KOPT-K1 (cell line): Measurements from ENCODE around the gene MACROD2.

Experiments used
- H3K27ac ChIP-seq: fragments of 200-600 bp; sonication (generic); 2 replicates; pipeline ENCODE4 v1.5.1; 2016; ENCODE audit warnings: antibody characterized with exemption, mild to moderate bottlenecking, low read depth, low read length; ENCODE audit not compliant: poor library complexity, severe bottlenecking
- H3K36me3 ChIP-seq: fragments of 200-600 bp; sonication (generic); 2 replicates; pipeline ENCODE4 v1.5.1; 2017; ENCODE audit warnings: antibody characterized with exemption, mild to moderate bottlenecking, low read length, moderate library complexity; ENCODE audit not compliant: insufficient read depth
- H3K9me3 ChIP-seq: fragments of 200-600 bp; sonication (generic); 2 replicates; pipeline ENCODE4 v1.5.1; 2017; ENCODE audit warnings: antibody characterized with exemption, low read length, mild to moderate bottlenecking; ENCODE audit not compliant: insufficient read depth, poor library complexity, severe bottlenecking

MACROD2 gene

GRCh38 chr20:14303106-14303505, 307.8 kb downstream of the MACROD2 start:
- no peak overlapping the region for H3K27ac ChIP-seq
- H3K36me3 ChIP-seq: no peaks in the 10 kb centered on the region
- no peaks in the 10 kb centered on the region for H3K9me3 ChIP-seq

GRCh38 chr20:14303651-14304050, 308.3 kb downstream of the MACROD2 start:
- Histone ChIP-seq H3K27ac (no peak overlapping the region), H3K9me3 (no peaks in the 10 kb centered on the region), H3K36me3 (no peaks in the 10 kb centered on the region)

GRCh38 chr20:14304472-14304871, 309.2 kb downstream of the MACROD2 start:
- Histone ChIP-seq H3K9me3 (no peaks in the 10 kb centered on the region), H3K27ac (no peak overlapping the region), H3K36me3 (no peaks in the 10 kb centered on the region)

- Histone ChIP-seq H3K36me3 (no peaks in the 10 kb centered on the region), H3K9me3 (no peaks in the 10 kb centered on the region), H3K27ac (no peak overlapping the region)
Observed at GRCh38 chr20:14307956-14308355, 312.6 kb downstream of the MACROD2 start.

GRCh38 chr20:14310977-14311627, 315.8 kb downstream of the MACROD2 start:
- H3K36me3 ChIP-seq: no peaks in the 10 kb centered on the region
- H3K27ac ChIP-seq: no peak overlapping the region
- H3K9me3 ChIP-seq: no peaks in the 10 kb centered on the region

GRCh38 chr20:14312001-14312400, 316.7 kb downstream of the MACROD2 start:
- Histone ChIP-seq H3K9me3 (no peaks in the 10 kb centered on the region), H3K27ac (no peak overlapping the region), H3K36me3 (no peaks in the 10 kb centered on the region)

GRCh38 chr20:14313341-14314020, 318.2 kb downstream of the MACROD2 start:
- Histone ChIP-seq H3K27ac (no peak overlapping the region), H3K36me3 (no peaks in the 10 kb centered on the region), H3K9me3 (no peaks in the 10 kb centered on the region)

- no peaks in the 10 kb centered on the region for H3K9me3 ChIP-seq
- H3K27ac ChIP-seq: no peak overlapping the region
- no peaks in the 10 kb centered on the region for H3K36me3 ChIP-seq
Observed at GRCh38 chr20:14319704-14320103, 324.4 kb downstream of the MACROD2 start.

- no peak overlapping the region for H3K27ac ChIP-seq
- no peaks in the 10 kb centered on the region for H3K9me3 ChIP-seq
Observed at GRCh38 chr20:14331646-14332045, 336.3 kb downstream of the MACROD2 start.

GRCh38 chr20:14332866-14333265, 337.6 kb downstream of the MACROD2 start:
- H3K9me3 ChIP-seq: no peaks in the 10 kb centered on the region
- H3K36me3 ChIP-seq: no peaks in the 10 kb centered on the region
- no peak overlapping the region for H3K27ac ChIP-seq

More at GRCh38 chr20:14331646-14332045, 336.3 kb downstream of the MACROD2 start:
- no peaks in the 10 kb centered on the region for H3K36me3 ChIP-seq

- Histone ChIP-seq H3K9me3 (no peaks in the 10 kb centered on the region), H3K36me3 (no peaks in the 10 kb centered on the region)
Observed at GRCh38 chr20:14333721-14334120, 338.4 kb downstream of the MACROD2 start.

GRCh38 chr20:14334306-14334930, 339.1 kb downstream of the MACROD2 start:
- Histone ChIP-seq H3K9me3 (no peaks in the 10 kb centered on the region), H3K27ac (no peak overlapping the region)

More at GRCh38 chr20:14333721-14334120, 338.4 kb downstream of the MACROD2 start:
- H3K27ac ChIP-seq: no peak overlapping the region

GRCh38 chr20:14335052-14335451, 339.7 kb downstream of the MACROD2 start:
- Histone ChIP-seq H3K27ac (no peak overlapping the region), H3K36me3 (no peaks in the 10 kb centered on the region), H3K9me3 (no peaks in the 10 kb centered on the region)

More at GRCh38 chr20:14334306-14334930, 339.1 kb downstream of the MACROD2 start:
- H3K36me3 ChIP-seq: no peaks in the 10 kb centered on the region

GRCh38 chr20:14336686-14337085, 341.4 kb downstream of the MACROD2 start:
- no peaks in the 10 kb centered on the region for H3K36me3 ChIP-seq
- no peaks in the 10 kb centered on the region for H3K9me3 ChIP-seq
- no peak overlapping the region for H3K27ac ChIP-seq

GRCh38 chr20:14337400-14338171, 342.3 kb downstream of the MACROD2 start, which contains the start of gene FLRT3:
FLRT3 (minus strand) TSS chr20:14337612; CDS start chr20:14327506, 10,106 bp downstream.
- Histone ChIP-seq H3K36me3 (no peaks in the 10 kb centered on the region), H3K9me3 (no peaks in the 10 kb centered on the region), H3K27ac (no peak within 1 kb of the TSS)
